ENCODE results near the gene ARL1.
A peak's percentile ranks its signal among the peaks of the same experiment; 100 is the strongest.
"Not testable (repeated sequence)": the region's sequence is repeated elsewhere in the genome, so short reads cannot be mapped to it uniquely, and the experiment has no call there.

The ARL1 gene

GRCh38 chr12:101415228-101415627, 7.7 kb upstream of the ARL1 start:
- H3K27ac ChIP-seq: no peak overlapping the region
- no peak for TF ChIP-seq CTCF (conservative IDR thresholded peaks at IDR 0.05)

GRCh38 chr12:101414533-101415119, 7.1 kb upstream of the ARL1 start:
- H3K27ac ChIP-seq: no peak overlapping the region
- peak; percentile 84 for TF ChIP-seq CTCF (conservative IDR thresholded peaks at IDR 0.05)

GRCh38 chr12:101410169-101410568, 2.6 kb upstream of the ARL1 start:
- H3K27ac ChIP-seq: not testable (repeated sequence)

GRCh38 chr12:101407049-101407435, 530 bp downstream of the ARL1 start:
- TF ChIP-seq CTCF (conservative IDR thresholded peaks at IDR 0.05): no peak
- peak overlapping the region; percentile 98 for H3K27ac ChIP-seq

DNA sequence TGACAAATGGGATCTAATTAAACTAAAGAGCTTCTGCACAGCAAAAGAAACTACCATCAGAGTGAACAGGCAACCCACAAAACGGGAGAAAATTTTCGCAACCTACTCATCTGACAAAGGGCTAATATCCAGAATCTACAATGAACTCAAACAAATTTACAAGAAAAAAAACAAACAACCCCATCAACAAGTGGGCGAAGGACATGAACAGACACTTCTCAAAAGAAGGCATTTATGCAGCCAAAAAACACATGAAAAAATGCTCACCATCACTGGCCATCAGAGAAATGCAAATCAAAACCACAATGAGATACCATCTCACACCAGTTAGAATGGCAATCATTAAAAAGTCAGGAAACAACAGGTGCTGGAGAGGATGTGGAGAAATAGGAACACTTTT, 16.4 kb downstream of the ARL1 start:
- not testable (repeated sequence) for H3K27ac ChIP-seq

DNA sequence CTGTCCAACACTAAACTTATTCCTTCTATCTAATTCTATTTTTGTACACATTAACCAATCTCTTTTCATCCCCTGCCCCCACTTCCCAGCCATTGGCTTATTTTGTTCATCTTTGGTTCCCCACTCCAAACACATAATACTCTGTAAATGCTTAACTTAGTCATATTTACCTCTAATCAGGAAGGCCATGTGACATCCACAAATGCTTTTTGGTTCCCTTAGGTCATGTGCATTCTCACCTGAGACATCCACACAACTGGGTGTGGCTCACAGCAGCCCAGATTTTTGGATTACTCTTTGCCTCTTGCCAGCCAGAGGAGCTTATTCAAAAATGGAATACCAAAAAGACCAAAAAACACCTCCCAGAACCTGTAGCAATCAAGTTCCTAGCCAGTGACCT, 28.4 kb downstream of the ARL1 start:
- TF ChIP-seq CTCF (conservative IDR thresholded peaks at IDR 0.05): no peak
- no peak overlapping the region for H3K27ac ChIP-seq

- TF ChIP-seq CTCF (conservative IDR thresholded peaks at IDR 0.05): no peak
- H3K27ac ChIP-seq: no peak overlapping the region
Measured at GRCh38 chr12:101375573-101375972, 32.0 kb downstream of the ARL1 start.

DNA sequence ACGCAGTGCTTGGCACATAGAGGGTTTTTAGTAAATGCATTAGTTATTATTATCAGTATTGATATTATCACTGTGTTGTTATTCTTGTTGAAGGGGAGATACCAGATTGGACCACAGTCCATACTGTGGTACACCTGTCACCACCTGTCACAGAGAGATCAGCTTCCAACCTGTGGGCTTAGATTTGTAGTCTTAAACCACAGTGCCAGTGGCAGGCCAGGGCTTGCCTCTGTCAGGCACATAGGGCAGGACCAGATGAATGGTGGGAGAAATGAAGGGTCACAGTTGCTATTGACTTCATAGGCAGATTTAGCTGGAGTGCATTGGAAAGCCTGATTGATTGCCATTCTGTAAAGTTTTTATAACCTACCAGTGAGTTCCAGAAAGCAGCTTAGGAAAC, 35.1 kb downstream of the ARL1 start:
- H3K27ac ChIP-seq: no peak overlapping the region
- TF ChIP-seq CTCF (conservative IDR thresholded peaks at IDR 0.05): no peak

- H3K27ac ChIP-seq: no peak overlapping the region
- TF ChIP-seq CTCF (conservative IDR thresholded peaks at IDR 0.05): no peak
Measured at GRCh38 chr12:101368016-101368415, 39.6 kb downstream of the ARL1 start.
